CD4-positive, alpha-beta T cell treated with Interleukin-6 at 100 ng/mL for 8 hours (primary cell): ENCODE measurements around the gene ZNF469.

Experiments used
- DNase-seq: peaks from one replicate; pipeline ENCODE4 v3.0.0-alpha.2; 2020; ENCODE audit warnings: mixed read lengths, low spot score

ZNF469 gene

GRCh38 chr16:88382491-88383400 is at the start of gene ZNF469:
ZNF469 (plus strand) TSS chr16:88382959; CDS start chr16:88427471, 44,512 bp downstream.
- DNase-seq: no peak

- no peak for DNase-seq
Observed at GRCh38 chr16:88333848-88334777, 48.6 kb upstream of the ZNF469 start.

- DNase-seq: no peak
Observed at GRCh38 chr16:88334778-88335720, 47.7 kb upstream of the ZNF469 start.

- no peak for DNase-seq
Observed at GRCh38 chr16:88337021-88337420, 45.7 kb upstream of the ZNF469 start.

GRCh38 chr16:88337538-88337937 is 45.2 kb upstream of the ZNF469 start:
- no peak for DNase-seq

- DNase-seq: no peak
Observed at GRCh38 chr16:88338111-88338510, 44.6 kb upstream of the ZNF469 start.

- DNase-seq: no peak
Observed at GRCh38 chr16:88338896-88339295, 43.9 kb upstream of the ZNF469 start.

- no peak for DNase-seq
Observed at GRCh38 chr16:88339930-88340754, 42.6 kb upstream of the ZNF469 start.

GRCh38 chr16:88340755-88341150 is 42.0 kb upstream of the ZNF469 start:
- DNase-seq: no peak

- no peak for DNase-seq
Observed at GRCh38 chr16:88341551-88342290, 41.0 kb upstream of the ZNF469 start.

GRCh38 chr16:88342491-88342890 is 40.3 kb upstream of the ZNF469 start:
- no peak for DNase-seq

- DNase-seq: no peak
Observed at GRCh38 chr16:88343271-88343791, 39.4 kb upstream of the ZNF469 start.

GRCh38 chr16:88344411-88345030 is 38.2 kb upstream of the ZNF469 start:
- DNase-seq: no peak

GRCh38 chr16:88345031-88345720 is 37.6 kb upstream of the ZNF469 start:
- no peak for DNase-seq

GRCh38 chr16:88345721-88346560 is 36.8 kb upstream of the ZNF469 start:
- DNase-seq: no peak

GRCh38 chr16:88346680-88347505 is 35.9 kb upstream of the ZNF469 start:
- DNase-seq: no peak
